Fibroblast of lung (primary cell): Measurements from ENCODE around the gene MACROD2. TPM values are rescaled to one million over a fixed set of nuclear protein-coding genes. Genes with fewer than 3 reads are reported as not detected.

Experiments used
- DNase-seq, 2 donors: peaks; one replicate each; pipeline versions ENCODE4 v3.0.0 to v3.0.0-alpha.2; 2010; ENCODE audit warnings: low read depth in 2 of 2
- H2AFZ ChIP-seq: 2 replicates; pipeline ENCODE4 v1.5.1; 2012; ENCODE audit warnings: low read length, control low read depth, inconsistent platforms
- H3K27ac ChIP-seq: 2 replicates; pipeline ENCODE4 v1.5.1; 2011; ENCODE audit warnings: low read length, control low read depth; ENCODE audit not compliant: insufficient read depth
- H3K27me3 ChIP-seq: 2 replicates; pipeline ENCODE4 v1.5.1; 2011; ENCODE audit warnings: mild to moderate bottlenecking, low read length; ENCODE audit not compliant: control insufficient read depth, insufficient read depth
- H3K36me3 ChIP-seq: 2 replicates; pipeline ENCODE4 v1.5.1; 2011; ENCODE audit warnings: low read length; ENCODE audit not compliant: control insufficient read depth, insufficient read depth
- H3K4me1 ChIP-seq: 2 replicates; pipeline ENCODE4 v1.5.1; 2011; ENCODE audit warnings: low read length; ENCODE audit not compliant: control insufficient read depth, insufficient read depth; ENCODE audit errors: extremely low read depth
- H3K4me2 ChIP-seq: 2 replicates; pipeline ENCODE4 v1.5.1; 2011; ENCODE audit warnings: low read length, control low read depth; ENCODE audit not compliant: insufficient read depth; ENCODE audit errors: extremely low read depth
- H3K4me3 ChIP-seq, 4 experiments: fragments of 200-600 bp in 1 of 4; sonication (generic) in 1 of 4; replicated peaks in 1 of 4; 2 replicates each; pipeline ENCODE4 v1.5.1; 2011 to 2016; ENCODE audit warnings: low read length in 4 of 4, low read depth in 3 of 4, mild to moderate bottlenecking in 3 of 4, control low read depth in 2 of 4, inconsistent platforms in 1 of 4, mixed read lengths in 1 of 4; ENCODE audit not compliant: insufficient read depth in 1 of 4; ENCODE audit errors: control extremely low read depth in 1 of 4
- H3K79me2 ChIP-seq: 2 replicates; pipeline ENCODE4 v1.5.1; 2012; ENCODE audit warnings: mild to moderate bottlenecking, low read length, inconsistent platforms; ENCODE audit not compliant: control insufficient read depth, insufficient read depth
- H3K9ac ChIP-seq: 2 replicates; pipeline ENCODE4 v1.5.1; 2011; ENCODE audit warnings: mild to moderate bottlenecking, low read length, control low read depth; ENCODE audit not compliant: insufficient read depth
- H3K9me3 ChIP-seq: 2 replicates; pipeline ENCODE4 v1.5.1; 2012; ENCODE audit warnings: low read depth, low read length; ENCODE audit not compliant: control insufficient read depth, insufficient read depth
- H4K20me1 ChIP-seq: 2 replicates; pipeline ENCODE4 v1.5.1; 2011; ENCODE audit warnings: low read length; ENCODE audit not compliant: control insufficient read depth, insufficient read depth; ENCODE audit errors: extremely low read depth
- EZH2 ChIP-seq: IDR thresholded peaks from 2 replicates; pipeline ENCODE4 v1.5.1; 2012; ENCODE audit warnings: low read length, control low read depth, mild to moderate bottlenecking; ENCODE audit errors: missing control alignments
- polyA plus RNA-seq, 2 donors: library from polyadenylated mRNA; depleted of rRNA in 1 of 2; stranded (reverse) in 1 of 2; unstranded in 1 of 2; fragments of >200 nt; gene quantifications; 2 replicates each; pipeline ENCODE4 v1.2.1, GENCODE V29; 2011 to 2012; ENCODE audit warnings: missing spikeins in 1 of 2
- total RNA-seq: library from RNA; depleted of rRNA; stranded (reverse); fragments of >200 nt; gene quantifications from 2 replicates; pipeline ENCODE4 v1.2.1, GENCODE V29; 2014
- TF ChIP-seq, protein P1 (sequence below), 2 donors: IDR thresholded peaks in 1 of 2; conservative IDR thresholded peaks in 1 of 2; 1 replicate in 1 of 2; 2 replicates in 1 of 2; pipeline ENCODE4 v1.5.1; 2011 to 2012; ENCODE audit warnings: low read length in 2 of 2, control low read depth in 1 of 2, inconsistent platforms in 1 of 2, low read depth in 1 of 2, mild to moderate bottlenecking in 1 of 2

The MACROD2 gene
- total and polyA plus RNA-seq, 2 donors (not counting 1 experiment from before 2014, with no cell fraction given): 0.54 to 1.7 TPM

DNA sequence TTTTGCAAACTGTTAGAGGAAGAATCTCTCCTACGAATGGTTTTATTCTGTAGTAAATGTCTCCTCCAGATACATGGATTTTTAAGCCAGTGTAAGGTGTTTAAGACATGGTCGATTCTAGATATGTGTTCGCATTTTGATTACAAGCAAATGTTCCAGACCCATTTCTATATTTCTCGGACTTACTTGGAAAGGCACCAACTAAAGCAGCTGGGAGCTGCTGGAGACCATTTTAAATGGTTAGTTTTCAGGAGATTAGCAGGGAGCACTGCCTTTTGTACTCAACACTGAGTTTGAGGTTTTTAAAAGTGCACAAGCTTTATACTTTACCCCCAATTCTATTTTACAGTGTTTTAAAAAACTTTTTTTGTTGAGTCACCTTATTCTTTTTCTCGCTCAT is 1720.9 kb downstream of the MACROD2 start:
- peak in 1 of 2 donors; percentile 17 for DNase-seq
- H3K4me1 ChIP-seq: no peaks in the 10 kb centered on the region

DNA sequence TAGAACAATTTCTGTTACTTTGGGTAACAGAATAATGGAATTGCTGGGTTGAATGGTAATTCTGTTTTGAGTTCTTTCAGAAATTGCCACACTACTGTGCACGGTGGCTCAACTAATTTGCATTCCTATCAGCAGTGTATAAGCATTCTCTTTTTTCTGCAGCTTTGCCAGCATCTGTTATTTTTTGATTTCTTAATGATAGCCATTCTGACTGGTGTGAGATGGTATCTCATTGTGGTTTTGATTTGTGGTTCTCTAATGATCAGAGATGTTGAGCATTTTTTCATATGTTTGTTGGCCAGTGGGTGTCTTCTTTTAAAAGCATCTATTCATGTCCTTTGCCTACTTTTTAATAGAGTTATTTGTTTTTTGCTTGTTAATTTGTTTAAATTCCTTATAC is 1731.1 kb downstream of the MACROD2 start:
- TF ChIP-seq, protein P1, sequence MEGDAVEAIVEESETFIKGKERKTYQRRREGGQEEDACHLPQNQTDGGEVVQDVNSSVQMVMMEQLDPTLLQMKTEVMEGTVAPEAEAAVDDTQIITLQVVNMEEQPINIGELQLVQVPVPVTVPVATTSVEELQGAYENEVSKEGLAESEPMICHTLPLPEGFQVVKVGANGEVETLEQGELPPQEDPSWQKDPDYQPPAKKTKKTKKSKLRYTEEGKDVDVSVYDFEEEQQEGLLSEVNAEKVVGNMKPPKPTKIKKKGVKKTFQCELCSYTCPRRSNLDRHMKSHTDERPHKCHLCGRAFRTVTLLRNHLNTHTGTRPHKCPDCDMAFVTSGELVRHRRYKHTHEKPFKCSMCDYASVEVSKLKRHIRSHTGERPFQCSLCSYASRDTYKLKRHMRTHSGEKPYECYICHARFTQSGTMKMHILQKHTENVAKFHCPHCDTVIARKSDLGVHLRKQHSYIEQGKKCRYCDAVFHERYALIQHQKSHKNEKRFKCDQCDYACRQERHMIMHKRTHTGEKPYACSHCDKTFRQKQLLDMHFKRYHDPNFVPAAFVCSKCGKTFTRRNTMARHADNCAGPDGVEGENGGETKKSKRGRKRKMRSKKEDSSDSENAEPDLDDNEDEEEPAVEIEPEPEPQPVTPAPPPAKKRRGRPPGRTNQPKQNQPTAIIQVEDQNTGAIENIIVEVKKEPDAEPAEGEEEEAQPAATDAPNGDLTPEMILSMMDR (conservative IDR thresholded peaks at IDR 0.05 in 1 of 2, IDR thresholded peaks at IDR 0.05 in 1 of 2; ENCODE audit: low read depth in 1 of 2, low read length in 2 of 2): no peak
- TF ChIP-seq EZH2: no peak
- Histone ChIP-seq H3K4me2 (no peak overlapping the region), H3K9me3 (no peaks in the 10 kb centered on the region), H3K9ac (no peak overlapping the region), H3K4me1 (no peaks in the 10 kb centered on the region), H3K36me3 (no peaks in the 10 kb centered on the region), H4K20me1 (no peaks in the 10 kb centered on the region), H2AFZ (no peak overlapping the region), H3K4me3 (no peak overlapping the region), H3K27ac (no peak overlapping the region), H3K27me3 (no peaks in the 10 kb centered on the region), H3K79me2 (no peaks in the 10 kb centered on the region)
- no peak for DNase-seq

More for the DNA sequence above, 1720.9 kb downstream of the MACROD2 start:
- H3K4me2 ChIP-seq: no peak overlapping the region
- H4K20me1 ChIP-seq: peaks cover 2% of the 10 kb centered on the region
- H3K9me3 ChIP-seq: no peaks in the 10 kb centered on the region
- H2AFZ ChIP-seq: no peak overlapping the region
- H3K79me2 ChIP-seq: no peaks in the 10 kb centered on the region
- H3K4me3 ChIP-seq: no peak overlapping the region
- no peak overlapping the region for H3K9ac ChIP-seq
- no peaks in the 10 kb centered on the region for H3K36me3 ChIP-seq
- H3K27me3 ChIP-seq: no peaks in the 10 kb centered on the region
- TF ChIP-seq, protein P1 (conservative IDR thresholded peaks at IDR 0.05 in 1 of 2, IDR thresholded peaks at IDR 0.05 in 1 of 2; ENCODE audit: low read depth in 1 of 2, low read length in 2 of 2): no peak
- TF ChIP-seq EZH2: no peak
- H3K27ac ChIP-seq: no peak overlapping the region

DNA sequence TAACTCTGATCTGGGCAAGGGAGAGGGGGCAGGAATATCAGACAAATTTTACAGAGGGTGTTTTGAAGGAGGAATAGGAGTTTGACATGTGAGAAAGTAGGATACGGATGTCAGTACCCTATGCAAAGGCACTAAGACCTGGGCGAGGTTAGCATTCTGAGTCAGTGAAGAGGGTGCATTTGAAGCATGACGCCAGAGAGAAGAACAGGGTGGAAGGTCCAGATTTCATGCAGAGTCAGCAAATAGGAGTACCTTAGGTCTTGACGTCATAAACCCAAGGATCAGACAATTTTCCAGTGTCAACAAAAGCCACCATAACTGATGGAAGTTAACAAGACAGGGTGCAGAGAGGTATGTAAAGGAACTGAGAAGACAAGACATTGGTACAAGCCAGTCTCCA is 1738.7 kb downstream of the MACROD2 start:
- Histone ChIP-seq H3K9ac (no peak overlapping the region), H3K4me3 (no peak overlapping the region), H3K9me3 (no peaks in the 10 kb centered on the region), H4K20me1 (no peaks in the 10 kb centered on the region), H3K36me3 (no peaks in the 10 kb centered on the region), H3K27me3 (no peaks in the 10 kb centered on the region), H2AFZ (no peak overlapping the region), H3K4me2 (no peak overlapping the region), H3K79me2 (no peaks in the 10 kb centered on the region), H3K4me1 (no peaks in the 10 kb centered on the region), H3K27ac (no peak overlapping the region)
- no peak for DNase-seq
- no peak for TF ChIP-seq EZH2
- TF ChIP-seq, protein P1 (conservative IDR thresholded peaks at IDR 0.05 in 1 of 2, IDR thresholded peaks at IDR 0.05 in 1 of 2; ENCODE audit: low read depth in 1 of 2, low read length in 2 of 2): no peak
